ENCODE data around the gene UCKL1.
"Not testable (repeated sequence)": the region's sequence is repeated elsewhere in the genome, so short reads cannot be mapped to it uniquely, and the experiment has no call there.

UCKL1 gene

DNA sequence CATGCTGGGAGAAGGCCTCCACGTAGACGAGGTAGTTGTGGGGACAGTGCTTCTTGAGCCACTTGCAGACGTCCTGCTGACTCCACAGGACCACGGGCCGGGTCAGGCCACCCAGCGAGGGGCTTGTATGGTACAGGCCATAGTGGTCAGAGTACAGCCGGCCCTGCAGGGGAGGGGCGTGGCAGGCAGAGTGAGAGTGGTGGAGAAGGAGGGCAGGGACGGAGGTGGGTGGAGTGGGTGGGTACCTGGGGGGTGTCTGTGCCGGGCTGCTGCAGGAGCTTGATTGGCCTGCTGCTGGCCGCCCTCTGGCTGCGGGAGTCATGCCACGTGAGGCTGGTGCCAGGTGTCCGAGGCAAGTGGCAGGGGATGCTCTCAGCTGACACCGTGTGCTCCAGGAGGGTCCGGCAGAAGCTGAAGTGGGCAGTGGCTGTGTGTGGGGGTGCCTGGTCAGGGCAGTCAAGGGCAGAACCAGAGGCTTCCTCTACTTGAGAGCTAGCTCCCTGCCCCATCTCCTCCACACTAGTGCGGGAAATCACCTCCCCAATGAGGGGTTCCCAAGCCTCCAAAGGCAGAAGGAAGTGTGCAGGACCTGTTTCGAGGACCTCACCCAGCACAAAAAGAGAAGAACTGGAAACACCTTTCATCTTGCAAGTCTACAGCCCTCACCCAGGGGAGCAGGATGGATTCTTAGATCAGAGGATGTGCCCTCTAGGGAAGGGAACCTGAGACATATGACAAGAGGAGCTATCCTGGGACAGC is 20.9 kb upstream of the UCKL1 start:
- no peak overlapping the region for H3K4me3 ChIP-seq (ENCODE audit: low read depth, low read length)
- TF ChIP-seq, protein P1, sequence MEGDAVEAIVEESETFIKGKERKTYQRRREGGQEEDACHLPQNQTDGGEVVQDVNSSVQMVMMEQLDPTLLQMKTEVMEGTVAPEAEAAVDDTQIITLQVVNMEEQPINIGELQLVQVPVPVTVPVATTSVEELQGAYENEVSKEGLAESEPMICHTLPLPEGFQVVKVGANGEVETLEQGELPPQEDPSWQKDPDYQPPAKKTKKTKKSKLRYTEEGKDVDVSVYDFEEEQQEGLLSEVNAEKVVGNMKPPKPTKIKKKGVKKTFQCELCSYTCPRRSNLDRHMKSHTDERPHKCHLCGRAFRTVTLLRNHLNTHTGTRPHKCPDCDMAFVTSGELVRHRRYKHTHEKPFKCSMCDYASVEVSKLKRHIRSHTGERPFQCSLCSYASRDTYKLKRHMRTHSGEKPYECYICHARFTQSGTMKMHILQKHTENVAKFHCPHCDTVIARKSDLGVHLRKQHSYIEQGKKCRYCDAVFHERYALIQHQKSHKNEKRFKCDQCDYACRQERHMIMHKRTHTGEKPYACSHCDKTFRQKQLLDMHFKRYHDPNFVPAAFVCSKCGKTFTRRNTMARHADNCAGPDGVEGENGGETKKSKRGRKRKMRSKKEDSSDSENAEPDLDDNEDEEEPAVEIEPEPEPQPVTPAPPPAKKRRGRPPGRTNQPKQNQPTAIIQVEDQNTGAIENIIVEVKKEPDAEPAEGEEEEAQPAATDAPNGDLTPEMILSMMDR (IDR thresholded peaks at IDR 0.05; ENCODE audit: insufficient read depth, low read depth, low read length, missing control alignments) = no peak
- DNase-seq (ENCODE audit: low read depth) = no peak

GRCh38 chr20:63976511-63976910 is 20.3 kb upstream of the UCKL1 start:
- not testable (repeated sequence) for DNase-seq (ENCODE audit: low read depth); H3K4me3 ChIP-seq (ENCODE audit: low read depth, low read length)

DNA sequence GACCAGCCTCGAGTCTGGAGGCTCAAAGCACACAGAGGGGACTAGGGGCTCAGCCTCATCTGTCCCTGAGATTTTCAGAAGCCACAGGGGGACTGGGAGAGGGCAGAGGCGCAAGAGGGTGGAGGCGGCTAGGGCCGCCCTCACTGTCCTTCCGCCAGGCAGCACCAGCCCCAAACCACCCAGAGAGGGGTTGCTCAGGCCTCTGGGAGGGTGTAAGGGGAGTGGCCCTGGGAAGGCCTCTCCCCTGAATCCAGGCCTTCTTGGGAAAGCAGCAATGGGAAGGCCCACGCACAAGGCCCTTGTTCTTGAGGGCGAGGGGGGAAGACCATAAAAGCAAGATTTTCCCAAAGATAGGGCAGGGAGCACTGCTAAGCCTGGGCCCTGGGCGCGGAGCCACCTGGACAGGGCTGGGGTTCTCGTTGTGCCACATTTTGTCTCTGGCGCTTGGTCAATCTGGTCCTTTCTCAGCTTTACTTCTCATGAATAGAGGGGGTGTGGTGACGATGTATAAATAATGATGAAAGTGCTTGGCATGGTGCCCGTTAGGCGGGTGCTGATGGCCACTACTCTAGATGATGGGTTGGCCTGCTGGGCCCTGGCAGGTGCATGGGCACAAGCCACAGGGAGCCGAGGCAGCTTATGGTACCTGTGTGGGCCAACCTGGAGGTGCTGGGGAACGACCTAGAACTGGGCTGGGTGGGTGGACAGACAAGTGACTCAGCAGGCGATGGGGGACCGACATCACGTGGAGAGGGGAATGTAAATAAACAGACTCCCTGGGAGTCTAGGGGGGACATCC is 18.4 kb upstream of the UCKL1 start:
- H3K4me3 ChIP-seq (ENCODE audit: low read depth, low read length) = no peak overlapping the region
- TF ChIP-seq, protein P1 (IDR thresholded peaks at IDR 0.05; ENCODE audit: insufficient read depth, low read depth, low read length, missing control alignments) = no peak
- DNase-seq (ENCODE audit: low read depth) = peak; percentile 2

- DNase-seq (ENCODE audit: low read depth) = peak; percentile 87
- TF ChIP-seq, protein P1 (IDR thresholded peaks at IDR 0.05; ENCODE audit: insufficient read depth, low read depth, low read length, missing control alignments) = peak; percentile 92
- H3K4me3 ChIP-seq (ENCODE audit: low read depth, low read length) = no peak overlapping the region
Observed at GRCh38 chr20:63973636-63974401, 17.6 kb upstream of the UCKL1 start.

GRCh38 chr20:63973160-63973479 is 16.9 kb upstream of the UCKL1 start:
- no peak overlapping the region for H3K4me3 ChIP-seq (ENCODE audit: low read depth, low read length)
- DNase-seq (ENCODE audit: low read depth) = peak; percentile 5
- TF ChIP-seq, protein P1 (IDR thresholded peaks at IDR 0.05; ENCODE audit: insufficient read depth, low read depth, low read length, missing control alignments) = no peak

GRCh38 chr20:63972312-63973159 is 16.3 kb upstream of the UCKL1 start:
- no peak overlapping the region for H3K4me3 ChIP-seq (ENCODE audit: low read depth, low read length)
- DNase-seq (ENCODE audit: low read depth) = peak; percentile 4
- TF ChIP-seq, protein P1 (IDR thresholded peaks at IDR 0.05; ENCODE audit: insufficient read depth, low read depth, low read length, missing control alignments) = no peak

- not testable (repeated sequence) for DNase-seq (ENCODE audit: low read depth); H3K4me3 ChIP-seq (ENCODE audit: low read depth, low read length)
Observed at GRCh38 chr20:63971960-63972311, 15.7 kb upstream of the UCKL1 start.
